ENCODE measurements around the gene MCMBP.

The MCMBP gene

GRCh38 chr10:119786117-119786769 is 86.4 kb downstream of the MCMBP start:
- Histone ChIP-seq H3K4me1 (ENCODE audit: control insufficient read depth, insufficient read depth, low read length) (no peaks in the 10 kb centered on the region), H3K4me3 (ENCODE audit: low read length) (no peak overlapping the region), H3K36me3 (ENCODE audit: control insufficient read depth, insufficient read depth, low read length) (no peaks in the 10 kb centered on the region), H3K9me3 (ENCODE audit: control insufficient read depth, insufficient read depth, low read length) (no peaks in the 10 kb centered on the region), H3K27me3 (ENCODE audit: control insufficient read depth, insufficient read depth, low read length) (no peaks in the 10 kb centered on the region), H3K27ac (ENCODE audit: low read length) (no peak overlapping the region)
- no CpG with 5 or more reads among the region's 5 CpGs for WGBS (ENCODE audit: insufficient coverage, insufficient read length)
- peak; percentile 25 for DNase-seq (ENCODE audit: low read depth, low spot score)

GRCh38 chr10:119784340-119785067 is 88.1 kb downstream of the MCMBP start:
- Histone ChIP-seq H3K27ac (ENCODE audit: low read length) (no peak overlapping the region), H3K4me1 (ENCODE audit: control insufficient read depth, insufficient read depth, low read length) (no peaks in the 10 kb centered on the region), H3K27me3 (ENCODE audit: control insufficient read depth, insufficient read depth, low read length) (no peaks in the 10 kb centered on the region), H3K9me3 (ENCODE audit: control insufficient read depth, insufficient read depth, low read length) (no peaks in the 10 kb centered on the region), H3K4me3 (ENCODE audit: low read length) (no peak overlapping the region), H3K36me3 (ENCODE audit: control insufficient read depth, insufficient read depth, low read length) (no peaks in the 10 kb centered on the region)
- no CpG with 5 or more reads among the region's 7 CpGs for WGBS (ENCODE audit: insufficient coverage, insufficient read length)
- DNase-seq (ENCODE audit: low read depth, low spot score): no peak

- no peaks in the 10 kb centered on the region for H3K36me3 ChIP-seq (ENCODE audit: control insufficient read depth, insufficient read depth, low read length)
- no peaks in the 10 kb centered on the region for H3K27me3 ChIP-seq (ENCODE audit: control insufficient read depth, insufficient read depth, low read length)
- WGBS (ENCODE audit: insufficient coverage, insufficient read length): no CpG with 5 or more reads among the region's 7 CpGs
- H3K27ac ChIP-seq (ENCODE audit: low read length): no peak overlapping the region
- no peaks in the 10 kb centered on the region for H3K4me1 ChIP-seq (ENCODE audit: control insufficient read depth, insufficient read depth, low read length)
- no peak overlapping the region for H3K4me3 ChIP-seq (ENCODE audit: low read length)
- H3K9me3 ChIP-seq (ENCODE audit: control insufficient read depth, insufficient read depth, low read length): no peaks in the 10 kb centered on the region
- no peak for DNase-seq (ENCODE audit: low read depth, low spot score)
Measured at GRCh38 chr10:119783665-119784027, 89.0 kb downstream of the MCMBP start.

GRCh38 chr10:119782981-119783664 is 89.5 kb downstream of the MCMBP start:
- no CpG with 5 or more reads among the region's 4 CpGs for WGBS (ENCODE audit: insufficient coverage, insufficient read length)

GRCh38 chr10:119781498-119781897 is 91.1 kb downstream of the MCMBP start:
- DNase-seq (ENCODE audit: low read depth, low spot score): no peak
- Histone ChIP-seq H3K27me3 (ENCODE audit: control insufficient read depth, insufficient read depth, low read length) (no peaks in the 10 kb centered on the region), H3K27ac (ENCODE audit: low read length) (no peak overlapping the region), H3K4me3 (ENCODE audit: low read length) (no peak overlapping the region), H3K4me1 (ENCODE audit: control insufficient read depth, insufficient read depth, low read length) (no peaks in the 10 kb centered on the region), H3K9me3 (ENCODE audit: control insufficient read depth, insufficient read depth, low read length) (no peaks in the 10 kb centered on the region), H3K36me3 (ENCODE audit: control insufficient read depth, insufficient read depth, low read length) (no peaks in the 10 kb centered on the region)
- no CpG with 5 or more reads among the region's 2 CpGs for WGBS (ENCODE audit: insufficient coverage, insufficient read length)

More at GRCh38 chr10:119782981-119783664, 89.5 kb downstream of the MCMBP start:
- H3K4me1 ChIP-seq (ENCODE audit: control insufficient read depth, insufficient read depth, low read length): no peaks in the 10 kb centered on the region
- no peak for DNase-seq (ENCODE audit: low read depth, low spot score)
- H3K36me3 ChIP-seq (ENCODE audit: control insufficient read depth, insufficient read depth, low read length): no peaks in the 10 kb centered on the region
- H3K27me3 ChIP-seq (ENCODE audit: control insufficient read depth, insufficient read depth, low read length): no peaks in the 10 kb centered on the region
- H3K4me3 ChIP-seq (ENCODE audit: low read length): no peak overlapping the region
- no peaks in the 10 kb centered on the region for H3K9me3 ChIP-seq (ENCODE audit: control insufficient read depth, insufficient read depth, low read length)
- H3K27ac ChIP-seq (ENCODE audit: low read length): no peak overlapping the region

- H3K4me1 ChIP-seq (ENCODE audit: control insufficient read depth, insufficient read depth, low read length): no peaks in the 10 kb centered on the region
- no peak overlapping the region for H3K4me3 ChIP-seq (ENCODE audit: low read length)
- no peak overlapping the region for H3K27ac ChIP-seq (ENCODE audit: low read length)
- no peak for DNase-seq (ENCODE audit: low read depth, low spot score)
- H3K27me3 ChIP-seq (ENCODE audit: control insufficient read depth, insufficient read depth, low read length): no peaks in the 10 kb centered on the region
- H3K36me3 ChIP-seq (ENCODE audit: control insufficient read depth, insufficient read depth, low read length): no peaks in the 10 kb centered on the region
- no peaks in the 10 kb centered on the region for H3K9me3 ChIP-seq (ENCODE audit: control insufficient read depth, insufficient read depth, low read length)
- no CpG with 5 or more reads among the region's 5 CpGs for WGBS (ENCODE audit: insufficient coverage, insufficient read length)
Measured at GRCh38 chr10:119780879-119781480, 91.7 kb downstream of the MCMBP start.

All from iPS DF 6.9 (cell line).